HG02884 (cell line): ENCODE measurements around the gene PRRX2.

ENCODE experiments used
- ATAC-seq: cut with Tn5 transposase; IDR thresholded peaks from one replicate; pipeline ENCODE4 v1.9.1; 2021; ENCODE audit warnings: mild to moderate bottlenecking, moderate library complexity; ENCODE audit not compliant: unreplicated experiment

Gene PRRX2

DNA sequence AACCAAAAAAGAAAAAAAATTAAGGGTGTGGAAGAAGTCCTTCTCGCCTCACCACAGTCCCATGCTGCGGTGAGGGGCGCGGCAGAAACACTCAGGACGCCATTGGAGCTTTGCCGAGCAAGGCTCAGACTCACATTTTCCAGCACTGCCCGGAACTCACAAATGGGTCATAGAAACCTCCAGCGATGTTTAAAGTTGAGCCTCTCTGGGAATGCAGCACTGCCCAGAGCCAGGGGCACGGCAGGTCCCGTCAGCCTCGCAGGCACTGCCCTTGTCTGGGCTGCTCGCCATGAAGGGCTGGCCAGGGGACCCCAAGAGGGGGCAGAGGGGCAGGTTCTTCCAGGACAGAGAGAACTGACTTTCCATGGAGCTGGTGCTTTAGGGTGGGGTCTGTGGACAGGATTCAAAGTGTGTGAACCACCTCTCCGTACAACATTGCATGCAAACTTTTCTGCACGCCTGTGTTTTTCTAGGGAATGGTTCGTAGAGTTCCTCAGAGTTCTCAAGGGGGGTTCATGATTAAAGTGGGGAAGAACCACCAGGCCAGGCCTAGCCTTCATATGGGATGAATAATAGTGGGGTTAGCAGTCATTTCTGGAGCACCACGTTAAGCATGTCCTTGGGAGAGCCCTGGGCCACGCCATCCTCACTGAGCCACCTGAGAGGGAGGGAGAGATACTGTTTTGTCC, 38.4 kb downstream of the PRRX2 start:
- ATAC-seq = no peak

DNA sequence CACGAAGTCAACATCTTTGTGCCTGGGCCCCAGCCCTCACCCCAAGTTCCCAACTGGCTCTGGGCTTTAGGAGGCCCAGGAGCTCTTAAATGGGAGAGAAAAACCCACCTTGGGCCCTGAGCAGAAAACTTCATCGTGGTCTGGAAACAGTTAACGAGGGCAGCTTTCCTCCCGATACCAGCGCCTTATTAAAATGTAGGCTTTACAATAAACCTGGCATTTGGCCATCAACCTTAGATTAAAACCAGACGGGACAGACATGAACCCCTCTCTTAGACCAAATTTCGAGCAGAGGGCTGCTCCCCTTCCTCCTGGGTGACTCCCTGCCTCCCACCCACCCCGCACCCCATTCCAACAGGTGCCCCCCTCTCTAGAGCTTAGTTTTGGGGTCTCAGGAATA, 39.4 kb downstream of the PRRX2 start:
- ATAC-seq = no peak

DNA sequence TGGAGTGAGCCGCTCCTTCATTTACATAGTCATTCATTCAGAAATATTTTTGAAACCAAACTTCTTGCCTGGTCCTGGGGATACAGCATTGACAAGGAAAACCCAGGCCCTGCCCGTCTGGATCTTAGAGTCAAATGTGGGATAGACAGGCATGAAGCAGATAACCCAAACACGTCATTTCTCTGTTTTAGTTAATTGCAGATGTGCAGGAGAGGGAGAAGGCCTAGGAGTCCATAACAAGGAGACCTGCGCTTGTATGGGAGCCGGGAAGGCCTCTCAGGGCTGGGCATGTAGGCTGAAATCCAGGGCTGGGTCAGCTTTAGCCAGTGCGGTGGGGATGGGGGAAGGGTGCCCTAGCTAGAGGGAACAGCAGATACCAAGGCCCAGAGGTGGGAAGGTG, 43.3 kb downstream of the PRRX2 start:
- no peak for ATAC-seq

DNA sequence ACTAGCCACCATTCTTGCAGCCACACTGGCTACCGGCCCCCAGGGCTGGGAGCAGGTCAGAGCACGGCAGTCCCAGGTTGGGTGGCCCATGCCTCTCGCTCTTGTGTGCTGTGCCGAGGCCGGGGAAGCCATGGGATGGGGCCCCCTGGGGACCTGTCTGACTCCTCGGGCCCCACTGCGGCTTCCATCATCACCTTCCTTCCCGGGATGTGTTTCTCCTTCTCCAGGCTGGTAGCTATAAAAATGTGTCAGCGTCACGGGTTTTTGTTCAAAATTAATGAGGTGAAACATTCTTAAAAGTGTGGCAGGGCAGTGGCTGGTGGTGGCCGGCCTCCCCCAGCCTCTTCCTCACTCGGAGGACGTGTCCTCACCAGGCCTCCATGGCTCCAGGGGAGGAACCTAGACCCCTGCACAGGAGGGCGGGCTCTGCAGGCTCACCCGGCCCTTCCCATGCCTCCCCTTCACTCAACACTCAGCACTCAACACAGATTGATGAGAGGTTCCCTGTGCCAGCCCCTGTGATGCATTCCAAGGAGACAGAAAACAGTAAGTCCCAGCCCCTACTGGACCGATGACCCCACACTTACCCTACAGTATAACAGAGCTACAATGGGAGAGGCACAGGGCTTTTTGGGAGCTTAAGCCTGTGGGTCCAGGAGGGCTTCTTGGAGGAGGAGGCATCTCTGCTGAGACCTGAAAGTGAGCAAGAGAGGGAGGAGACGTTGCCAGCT, 44.2 kb downstream of the PRRX2 start:
- ATAC-seq = no peak

- ATAC-seq = no peak
These were observed 44.7 kb downstream of the PRRX2 start for GRCh38 chr9:129710169-129710453.

GRCh38 chr9:129712634-129713401, 47.4 kb downstream of the PRRX2 start:
- ATAC-seq = no peak

DNA sequence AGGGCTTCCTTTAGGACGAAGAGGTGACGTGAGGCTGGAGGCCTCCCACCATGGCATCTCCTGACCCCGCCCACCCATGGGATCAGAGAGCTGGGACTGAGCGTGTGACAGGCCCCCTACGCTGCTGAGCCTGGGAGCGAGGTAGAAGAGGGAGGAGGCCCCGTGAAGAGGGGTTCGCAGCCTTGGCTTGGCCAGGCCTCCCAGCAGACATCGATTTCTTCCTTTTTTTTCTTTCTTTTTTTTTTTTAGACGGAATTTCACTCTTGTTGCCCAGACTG, 47.9 kb downstream of the PRRX2 start:
- ATAC-seq = no peak

DNA sequence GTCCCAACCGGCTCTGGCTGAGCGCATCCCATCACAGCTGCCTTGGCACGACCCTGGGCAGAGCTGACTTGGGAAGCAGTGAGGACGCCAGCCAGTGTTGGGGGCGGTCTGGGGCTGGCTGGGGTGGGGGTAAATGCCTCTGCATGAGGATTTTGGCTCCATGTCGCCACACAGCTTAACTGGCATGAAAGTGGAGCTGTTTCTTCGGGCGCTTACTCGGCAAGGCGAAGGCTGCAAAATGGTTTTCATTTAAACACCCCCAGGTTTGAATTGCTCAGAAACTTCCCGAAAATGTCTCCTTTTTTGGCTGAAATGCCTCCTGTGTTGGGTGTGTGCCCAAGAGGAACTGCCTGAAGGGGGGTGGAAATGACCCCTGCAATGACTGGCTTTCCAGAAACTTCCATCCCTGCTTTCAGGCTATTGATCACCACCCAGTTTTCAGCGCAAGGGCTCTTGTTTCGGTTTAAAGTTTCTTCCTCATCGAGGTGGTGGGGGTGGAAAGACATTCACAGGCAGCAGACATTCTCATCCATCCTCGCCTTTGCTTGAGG, 49.1 kb downstream of the PRRX2 start:
- ATAC-seq = no peak

- no peak for ATAC-seq
These were observed 50.6 kb downstream of the PRRX2 start for GRCh38 chr9:129716091-129716490.

DNA sequence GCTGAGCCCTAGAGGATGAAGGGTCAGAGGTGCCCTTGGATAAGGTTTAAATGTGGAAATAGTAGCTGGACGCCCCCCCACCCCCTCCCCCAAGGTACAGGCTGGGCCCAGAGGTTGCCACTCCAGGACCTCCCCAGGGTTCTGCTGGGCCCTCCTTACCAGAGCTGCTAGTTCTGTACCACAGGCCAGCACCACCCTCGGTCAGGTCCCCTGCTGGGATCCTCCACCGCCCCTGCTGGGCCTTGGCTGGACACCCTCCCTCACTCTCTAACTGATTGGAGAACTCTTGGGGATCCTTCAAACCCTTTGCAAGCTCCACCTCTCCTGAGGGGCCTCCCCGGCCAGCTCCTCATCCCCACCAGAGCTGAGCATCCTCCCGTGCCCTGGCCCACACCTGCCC, 52.5 kb downstream of the PRRX2 start:
- ATAC-seq = no peak

- no peak for ATAC-seq
These were observed 53.2 kb downstream of the PRRX2 start for GRCh38 chr9:129718647-129719046.

DNA sequence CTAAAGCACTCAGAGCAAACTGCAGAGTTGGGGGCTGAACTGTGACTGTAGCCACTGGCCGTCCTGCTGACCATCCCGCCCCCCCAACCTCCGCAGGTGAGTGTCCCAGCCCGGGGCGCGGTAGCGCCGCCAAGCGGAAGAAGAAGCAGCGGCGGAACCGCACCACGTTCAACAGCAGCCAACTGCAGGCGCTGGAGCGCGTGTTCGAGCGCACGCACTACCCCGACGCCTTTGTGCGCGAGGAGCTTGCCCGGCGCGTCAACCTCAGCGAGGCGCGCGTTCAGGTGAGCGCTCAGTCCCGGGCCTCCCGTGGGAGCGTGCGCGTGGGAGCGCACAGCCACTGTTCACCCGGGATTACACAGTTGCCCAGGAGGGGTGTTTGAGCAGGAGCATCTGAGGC, 53.7 kb downstream of the PRRX2 start:
- ATAC-seq = no peak

DNA sequence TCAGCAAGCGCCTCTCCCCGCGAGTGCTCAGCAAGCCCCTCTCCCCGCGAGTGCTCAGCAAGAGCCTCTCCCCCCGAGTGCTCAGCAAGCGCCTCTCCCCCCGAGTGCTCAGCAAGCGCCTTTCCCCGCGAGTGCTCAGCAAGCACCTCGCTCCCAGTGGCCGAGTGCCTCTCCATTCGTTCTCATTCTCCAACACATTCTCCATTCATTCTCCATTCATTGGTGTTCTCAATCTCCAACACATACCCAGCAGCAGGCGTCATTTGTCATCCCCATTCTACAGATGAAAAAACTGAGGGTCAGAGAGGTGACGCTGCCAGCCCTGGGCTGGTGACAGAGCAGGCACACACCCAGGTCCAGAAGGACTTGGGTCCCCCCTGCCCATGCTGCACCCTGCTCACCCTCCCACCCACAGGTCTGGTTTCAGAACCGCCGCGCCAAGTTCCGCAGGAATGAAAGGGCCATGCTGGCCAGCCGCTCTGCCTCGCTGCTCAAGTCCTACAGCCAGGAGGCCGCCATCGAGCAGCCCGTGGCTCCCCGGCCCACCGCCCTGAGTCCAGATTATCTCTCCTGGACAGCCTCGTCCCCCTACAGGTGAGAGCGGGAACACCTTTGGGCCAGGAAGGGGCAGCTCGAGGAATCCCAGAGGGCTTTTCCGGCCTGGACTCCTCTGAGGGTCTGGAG, 54.9 kb downstream of the PRRX2 start:
- no peak for ATAC-seq

- no peak for ATAC-seq
These were observed 55.6 kb downstream of the PRRX2 start for GRCh38 chr9:129720865-129721545.

DNA sequence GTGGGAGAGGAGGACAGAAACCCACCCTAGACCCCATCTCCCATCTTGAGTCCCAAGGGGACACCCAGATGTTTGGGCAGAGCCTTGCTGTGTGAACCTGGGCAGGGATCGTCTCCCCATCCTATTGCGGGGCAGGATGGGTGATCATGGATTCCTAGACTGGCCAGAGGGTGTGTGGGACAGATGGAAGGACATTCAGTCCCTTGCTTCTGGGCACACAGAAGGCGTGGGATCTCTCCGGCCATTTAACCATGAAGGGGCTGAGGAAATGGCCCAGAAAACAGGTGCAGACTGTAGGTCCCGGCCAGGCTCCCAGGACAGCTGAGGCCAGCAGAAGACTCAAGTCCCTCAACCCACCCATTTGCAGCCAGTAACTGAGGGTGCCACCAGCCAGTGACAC, 57.5 kb downstream of the PRRX2 start:
- ATAC-seq = no peak

GRCh38 chr9:129724456-129725190, 59.2 kb downstream of the PRRX2 start:
- ATAC-seq = no peak

DNA sequence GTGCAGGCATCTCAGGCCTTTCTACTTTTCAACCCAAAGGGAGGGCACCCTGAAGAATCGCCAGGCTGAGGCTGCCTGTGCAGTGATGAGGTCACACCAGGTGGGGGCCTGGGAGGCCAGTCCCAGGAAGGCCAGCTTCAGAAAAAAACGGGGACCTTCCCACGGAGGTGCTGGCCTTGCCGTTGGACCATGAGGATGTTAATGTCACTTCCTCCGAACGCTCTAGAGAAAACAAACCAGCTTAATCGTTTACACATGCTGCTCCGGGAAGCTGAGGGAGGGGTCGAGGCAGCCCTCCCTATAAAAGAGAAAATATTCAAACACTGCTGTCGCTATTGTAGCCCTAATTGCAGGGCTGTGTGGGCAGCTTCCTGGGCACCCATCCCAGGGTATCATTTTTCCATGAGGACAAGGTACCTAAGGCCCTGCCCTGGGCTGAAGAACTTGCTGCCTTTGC, 60.4 kb downstream of the PRRX2 start:
- no peak for ATAC-seq

- ATAC-seq = no peak
These were observed 61.1 kb downstream of the PRRX2 start for GRCh38 chr9:129726322-129727160.

DNA sequence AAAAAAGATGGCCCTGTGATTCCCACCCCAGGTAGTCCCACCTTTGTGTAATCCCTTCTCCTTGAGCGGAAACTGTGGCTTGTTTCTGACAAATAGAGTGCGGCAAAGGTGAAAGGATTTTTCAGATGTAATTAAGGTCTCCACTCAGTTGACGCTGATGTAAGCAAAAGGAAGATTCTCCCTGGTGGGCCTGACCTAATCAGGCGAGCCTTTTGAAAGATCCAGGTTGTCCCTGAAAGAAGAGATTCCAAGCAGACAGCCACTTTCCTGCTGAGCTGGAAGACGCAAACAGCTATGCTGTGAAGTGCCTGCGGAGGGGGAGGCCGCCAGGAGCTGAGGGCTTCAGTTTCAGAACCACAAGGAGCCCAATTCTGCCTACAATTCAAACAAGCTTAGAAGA, 63.3 kb downstream of the PRRX2 start:
- ATAC-seq = no peak
